Bronchial epithelial cell (primary cell): ENCODE measurements around the gene SLC6A18. TPM values are rescaled to one million over a fixed set of nuclear protein-coding genes. Genes with fewer than 3 reads are reported as not detected.

Experiments
- DNase-seq: peaks from one replicate; pipeline ENCODE4 v3.0.0-alpha.2; 2010; ENCODE audit warnings: low read depth
- FAIRE-seq: peaks from 2 replicates; lab custom pipeline; 2011; peaks lifted over from hg19 to GRCh38; lab: Jason Lieb, UNC
- H3K27me3 ChIP-seq: 2 replicates; pipeline ENCODE4 v1.5.1; 2011; ENCODE audit warnings: low read length; ENCODE audit not compliant: control insufficient read depth, insufficient read depth
- H3K36me3 ChIP-seq: 2 replicates; pipeline ENCODE4 v1.5.1; 2011; ENCODE audit warnings: low read length; ENCODE audit not compliant: control insufficient read depth, insufficient read depth
- H3K4me3 ChIP-seq: 2 replicates; pipeline ENCODE4 v1.5.1; 2011; ENCODE audit warnings: mild to moderate bottlenecking, low read depth, low read length, control low read depth
- total RNA-seq: library from RNA; depleted of rRNA; stranded (reverse); fragments of >200 nt; gene quantifications from 2 replicates; pipeline ENCODE4 v1.2.1, GENCODE V29; 2014
- TF ChIP-seq, protein P1 (sequence below): IDR thresholded peaks from 2 replicates; pipeline ENCODE4 v1.5.1; 2011; ENCODE audit warnings: mild to moderate bottlenecking, moderate library complexity, low read length, control low read depth, inconsistent platforms; ENCODE audit not compliant: insufficient read depth, severe bottlenecking

The SLC6A18 gene
- total RNA-seq, 1 donor from 2014 or later, result not detected

GRCh38 chr5:1179383-1179715 lies 45.8 kb upstream of the SLC6A18 start:
- Histone ChIP-seq H3K36me3 (no peaks in the 10 kb centered on the region), H3K4me3 (no peak overlapping the region), H3K27me3 (peaks cover 2% of the 10 kb centered on the region)
- DNase-seq, result no peak
- FAIRE-seq, result no peak
- TF ChIP-seq, protein P1, sequence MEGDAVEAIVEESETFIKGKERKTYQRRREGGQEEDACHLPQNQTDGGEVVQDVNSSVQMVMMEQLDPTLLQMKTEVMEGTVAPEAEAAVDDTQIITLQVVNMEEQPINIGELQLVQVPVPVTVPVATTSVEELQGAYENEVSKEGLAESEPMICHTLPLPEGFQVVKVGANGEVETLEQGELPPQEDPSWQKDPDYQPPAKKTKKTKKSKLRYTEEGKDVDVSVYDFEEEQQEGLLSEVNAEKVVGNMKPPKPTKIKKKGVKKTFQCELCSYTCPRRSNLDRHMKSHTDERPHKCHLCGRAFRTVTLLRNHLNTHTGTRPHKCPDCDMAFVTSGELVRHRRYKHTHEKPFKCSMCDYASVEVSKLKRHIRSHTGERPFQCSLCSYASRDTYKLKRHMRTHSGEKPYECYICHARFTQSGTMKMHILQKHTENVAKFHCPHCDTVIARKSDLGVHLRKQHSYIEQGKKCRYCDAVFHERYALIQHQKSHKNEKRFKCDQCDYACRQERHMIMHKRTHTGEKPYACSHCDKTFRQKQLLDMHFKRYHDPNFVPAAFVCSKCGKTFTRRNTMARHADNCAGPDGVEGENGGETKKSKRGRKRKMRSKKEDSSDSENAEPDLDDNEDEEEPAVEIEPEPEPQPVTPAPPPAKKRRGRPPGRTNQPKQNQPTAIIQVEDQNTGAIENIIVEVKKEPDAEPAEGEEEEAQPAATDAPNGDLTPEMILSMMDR, result no peak

DNA sequence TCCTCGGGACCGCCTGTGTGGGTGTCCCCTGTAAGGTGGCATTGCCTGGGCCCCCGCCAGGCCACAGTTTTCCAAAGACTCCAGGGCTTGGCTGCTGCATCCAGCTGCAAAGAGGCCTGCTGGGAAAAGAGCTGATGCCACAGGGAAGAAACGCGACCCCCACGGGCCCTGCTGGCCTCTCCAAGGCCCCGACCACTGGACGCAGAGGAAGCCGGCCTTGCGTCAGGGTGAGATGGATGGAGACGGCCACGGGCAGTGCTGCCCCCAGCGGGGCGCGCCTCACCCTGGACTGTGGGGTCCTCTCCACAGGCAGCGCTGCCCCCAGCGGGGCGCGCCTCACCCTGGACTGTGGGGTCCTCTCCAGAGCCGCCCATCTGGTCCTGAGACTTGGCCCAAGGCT lies 45.1 kb upstream of the SLC6A18 start:
- DNase-seq (no peak), FAIRE-seq (no peak)
- Histone ChIP-seq H3K4me3 (no peak overlapping the region), H3K36me3 (no peaks in the 10 kb centered on the region), H3K27me3 (peaks cover 2% of the 10 kb centered on the region)
- TF ChIP-seq, protein P1, result no peak

- TF ChIP-seq, protein P1, result no peak
- FAIRE-seq, result no peak
- Histone ChIP-seq H3K4me3 (no peak overlapping the region), H3K27me3 (peaks cover 2% of the 10 kb centered on the region), H3K36me3 (no peaks in the 10 kb centered on the region)
- no peak for DNase-seq
Observed at GRCh38 chr5:1180841-1181271, 44.3 kb upstream of the SLC6A18 start.

- H3K4me3 ChIP-seq, result no peak overlapping the region
- no peak for FAIRE-seq
- DNase-seq, result no peak
- H3K27me3 ChIP-seq, result peaks cover 2% of the 10 kb centered on the region
- no peaks in the 10 kb centered on the region for H3K36me3 ChIP-seq
- TF ChIP-seq, protein P1, result no peak
Observed at GRCh38 chr5:1181451-1182359, 43.5 kb upstream of the SLC6A18 start.

DNA sequence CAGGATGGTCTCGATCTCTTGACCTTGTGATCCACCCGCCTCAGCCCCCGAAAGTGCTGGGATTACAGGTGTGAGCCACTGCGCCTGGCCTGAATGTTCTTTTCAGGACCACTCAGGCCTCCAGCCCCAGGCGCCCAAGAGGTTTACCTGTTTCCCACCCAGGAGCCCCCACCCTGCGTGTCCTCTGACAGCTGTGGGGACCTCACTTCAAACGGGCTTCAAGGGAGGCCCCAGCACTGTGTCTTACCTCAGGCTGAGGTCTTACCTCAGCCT lies 42.9 kb upstream of the SLC6A18 start:
- TF ChIP-seq, protein P1, result no peak
- no peak overlapping the region for H3K4me3 ChIP-seq
- FAIRE-seq (no peak), DNase-seq (no peak)
- H3K36me3 ChIP-seq, result no peaks in the 10 kb centered on the region
- peaks cover 2% of the 10 kb centered on the region for H3K27me3 ChIP-seq
